HG03196 (cell line): ENCODE measurements around the gene COL18A1.

Source experiments
- ATAC-seq: cut with Tn5 transposase; IDR thresholded peaks from one replicate; pipeline ENCODE4 v1.9.1; 2021; ENCODE audit not compliant: unreplicated experiment

COL18A1 gene

GRCh38 chr21:45412491-45412890 lies 7.5 kb downstream of the COL18A1 start:
- ATAC-seq, result no peak

GRCh38 chr21:45412909-45413611 lies 8.1 kb downstream of the COL18A1 start:
- ATAC-seq, result no peak

- no peak for ATAC-seq
Measured at GRCh38 chr21:45413922-45414321, 9.0 kb downstream of the COL18A1 start.

- ATAC-seq, result no peak
Measured at GRCh38 chr21:45414396-45415187, 9.6 kb downstream of the COL18A1 start.

GRCh38 chr21:45415188-45415942 lies 10.4 kb downstream of the COL18A1 start:
- ATAC-seq, result no peak

GRCh38 chr21:45415943-45416611 lies 11.1 kb downstream of the COL18A1 start:
- no peak for ATAC-seq

- ATAC-seq, result no peak
Measured at GRCh38 chr21:45416620-45417019, 11.7 kb downstream of the COL18A1 start.

- no peak for ATAC-seq
Measured at GRCh38 chr21:45417256-45417950, 12.4 kb downstream of the COL18A1 start.

- no peak for ATAC-seq
Measured at GRCh38 chr21:45417951-45418300, 13.0 kb downstream of the COL18A1 start.

GRCh38 chr21:45418301-45419071 lies 13.5 kb downstream of the COL18A1 start:
- no peak for ATAC-seq

- no peak for ATAC-seq
Measured at GRCh38 chr21:45419162-45419561, 14.2 kb downstream of the COL18A1 start.

- ATAC-seq, result no peak
Measured at GRCh38 chr21:45420061-45421041, 15.4 kb downstream of the COL18A1 start.

- ATAC-seq, result no peak
Measured at GRCh38 chr21:45421071-45421845, 16.3 kb downstream of the COL18A1 start.

GRCh38 chr21:45421846-45422775 lies 17.1 kb downstream of the COL18A1 start:
- ATAC-seq, result no peak

GRCh38 chr21:45423201-45423955 lies 18.4 kb downstream of the COL18A1 start:
- no peak for ATAC-seq
